ENCODE data around the gene PARP6.

DNA sequence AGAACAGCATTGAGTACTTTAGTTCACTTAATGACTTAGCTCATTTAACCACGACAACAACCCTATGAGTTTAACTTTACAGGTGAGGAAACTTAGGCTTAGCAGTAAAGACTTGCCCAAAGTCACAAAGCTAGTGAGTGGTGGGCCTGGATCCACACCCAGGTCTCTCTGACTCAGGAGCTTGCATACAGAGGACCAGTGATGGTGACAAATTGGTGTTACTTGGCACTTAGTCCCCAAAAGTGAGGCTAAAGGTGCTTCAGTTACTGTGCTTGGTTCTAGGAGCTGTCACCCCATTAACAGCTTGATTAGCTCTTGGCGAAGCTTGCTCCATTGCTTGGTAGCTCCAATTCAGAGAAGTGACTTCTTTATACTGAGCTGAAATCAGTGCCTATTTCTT lies 41.5 kb upstream of the PARP6 start:
- TF ChIP-seq, protein P1, sequence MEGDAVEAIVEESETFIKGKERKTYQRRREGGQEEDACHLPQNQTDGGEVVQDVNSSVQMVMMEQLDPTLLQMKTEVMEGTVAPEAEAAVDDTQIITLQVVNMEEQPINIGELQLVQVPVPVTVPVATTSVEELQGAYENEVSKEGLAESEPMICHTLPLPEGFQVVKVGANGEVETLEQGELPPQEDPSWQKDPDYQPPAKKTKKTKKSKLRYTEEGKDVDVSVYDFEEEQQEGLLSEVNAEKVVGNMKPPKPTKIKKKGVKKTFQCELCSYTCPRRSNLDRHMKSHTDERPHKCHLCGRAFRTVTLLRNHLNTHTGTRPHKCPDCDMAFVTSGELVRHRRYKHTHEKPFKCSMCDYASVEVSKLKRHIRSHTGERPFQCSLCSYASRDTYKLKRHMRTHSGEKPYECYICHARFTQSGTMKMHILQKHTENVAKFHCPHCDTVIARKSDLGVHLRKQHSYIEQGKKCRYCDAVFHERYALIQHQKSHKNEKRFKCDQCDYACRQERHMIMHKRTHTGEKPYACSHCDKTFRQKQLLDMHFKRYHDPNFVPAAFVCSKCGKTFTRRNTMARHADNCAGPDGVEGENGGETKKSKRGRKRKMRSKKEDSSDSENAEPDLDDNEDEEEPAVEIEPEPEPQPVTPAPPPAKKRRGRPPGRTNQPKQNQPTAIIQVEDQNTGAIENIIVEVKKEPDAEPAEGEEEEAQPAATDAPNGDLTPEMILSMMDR (IDR thresholded peaks at IDR 0.05; ENCODE audit: low read depth, low read length, missing input control), result no peak
- TF ChIP-seq RXRA (IDR thresholded peaks at IDR 0.05), result no peak
- TF ChIP-seq, protein P2, sequence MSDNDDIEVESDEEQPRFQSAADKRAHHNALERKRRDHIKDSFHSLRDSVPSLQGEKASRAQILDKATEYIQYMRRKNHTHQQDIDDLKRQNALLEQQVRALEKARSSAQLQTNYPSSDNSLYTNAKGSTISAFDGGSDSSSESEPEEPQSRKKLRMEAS (IDR thresholded peaks at IDR 0.05), result no peak
- no peak for TF ChIP-seq ATF3 (IDR thresholded peaks at IDR 0.05)
- TF ChIP-seq TAF1 (conservative IDR thresholded peaks at IDR 0.05), result no peak
- TF ChIP-seq, protein P3, sequence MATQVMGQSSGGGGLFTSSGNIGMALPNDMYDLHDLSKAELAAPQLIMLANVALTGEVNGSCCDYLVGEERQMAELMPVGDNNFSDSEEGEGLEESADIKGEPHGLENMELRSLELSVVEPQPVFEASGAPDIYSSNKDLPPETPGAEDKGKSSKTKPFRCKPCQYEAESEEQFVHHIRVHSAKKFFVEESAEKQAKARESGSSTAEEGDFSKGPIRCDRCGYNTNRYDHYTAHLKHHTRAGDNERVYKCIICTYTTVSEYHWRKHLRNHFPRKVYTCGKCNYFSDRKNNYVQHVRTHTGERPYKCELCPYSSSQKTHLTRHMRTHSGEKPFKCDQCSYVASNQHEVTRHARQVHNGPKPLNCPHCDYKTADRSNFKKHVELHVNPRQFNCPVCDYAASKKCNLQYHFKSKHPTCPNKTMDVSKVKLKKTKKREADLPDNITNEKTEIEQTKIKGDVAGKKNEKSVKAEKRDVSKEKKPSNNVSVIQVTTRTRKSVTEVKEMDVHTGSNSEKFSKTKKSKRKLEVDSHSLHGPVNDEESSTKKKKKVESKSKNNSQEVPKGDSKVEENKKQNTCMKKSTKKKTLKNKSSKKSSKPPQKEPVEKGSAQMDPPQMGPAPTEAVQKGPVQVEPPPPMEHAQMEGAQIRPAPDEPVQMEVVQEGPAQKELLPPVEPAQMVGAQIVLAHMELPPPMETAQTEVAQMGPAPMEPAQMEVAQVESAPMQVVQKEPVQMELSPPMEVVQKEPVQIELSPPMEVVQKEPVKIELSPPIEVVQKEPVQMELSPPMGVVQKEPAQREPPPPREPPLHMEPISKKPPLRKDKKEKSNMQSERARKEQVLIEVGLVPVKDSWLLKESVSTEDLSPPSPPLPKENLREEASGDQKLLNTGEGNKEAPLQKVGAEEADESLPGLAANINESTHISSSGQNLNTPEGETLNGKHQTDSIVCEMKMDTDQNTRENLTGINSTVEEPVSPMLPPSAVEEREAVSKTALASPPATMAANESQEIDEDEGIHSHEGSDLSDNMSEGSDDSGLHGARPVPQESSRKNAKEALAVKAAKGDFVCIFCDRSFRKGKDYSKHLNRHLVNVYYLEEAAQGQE (IDR thresholded peaks at IDR 0.05), result no peak
- no peak for TF ChIP-seq JUND (IDR thresholded peaks at IDR 0.05)
- no peak for TF ChIP-seq SP1 (IDR thresholded peaks at IDR 0.05)
- no peak for TF ChIP-seq RAD21 (IDR thresholded peaks at IDR 0.05)
- TF ChIP-seq ZBTB33 (IDR thresholded peaks at IDR 0.05), result no peak
- no peak for TF ChIP-seq EGR1 (IDR thresholded peaks at IDR 0.05; ENCODE audit: low read depth in 2 of 2)
- no peak for TF ChIP-seq YY1 (IDR thresholded peaks at IDR 0.05)
- no peak for TF ChIP-seq HNF4A (conservative IDR thresholded peaks at IDR 0.05)
- TF ChIP-seq GABPA (IDR thresholded peaks at IDR 0.05 in 1 of 2, conservative IDR thresholded peaks at IDR 0.05 in 1 of 2), result no peak

All from liver (tissue), 3 donors.